GM12878 (cell line): ENCODE measurements around the gene UTP11. TPM values are rescaled to one million over a fixed set of nuclear protein-coding genes. Genes with fewer than 3 reads are reported as not detected.

Experiments
- ATAC-seq: fragments of 200-7000 bp; cut with Tn5 transposase; 3 replicates; pipeline ENCODE4 v1.9.1; 2020; ENCODE audit warnings: mild to moderate bottlenecking, moderate library complexity
- BruUV-seq: library from RNA; stranded (reverse); fragments of 400-500 nt; replicated peaks from 2 replicates; lab custom pipeline; 2021; lab: Mats Ljungman, UMichigan
- CTCF ChIA-PET: fragments of 300-600 bp; sonication (Branson Sonifier 250); formaldehyde crosslinking; extraction: SDS; loops from one replicate; lab custom pipeline; 2021; ENCODE audit warnings: inconsistent platforms; lab: Yijun Ruan, JAX
- POLR2A ChIA-PET: fragments of 350-600 bp; formaldehyde crosslinking; extraction: SDS; loops from one replicate; lab custom pipeline; 2021; ENCODE audit warnings: inconsistent platforms; lab: Charles Lee
- RAD21 ChIA-PET: fragments of 300-600 bp; sonication (Branson Sonifier 250); formaldehyde crosslinking; loops from one replicate; lab custom pipeline; 2023; ENCODE audit warnings: antibody characterized with exemption; ENCODE audit not compliant: unreplicated experiment; lab: Charles Lee
- SMC1A ChIA-PET: fragments of 300-600 bp; sonication (Branson Sonifier 250); formaldehyde crosslinking; loops from one replicate; lab custom pipeline; 2023; ENCODE audit not compliant: unreplicated experiment, uncharacterized antibody; lab: Charles Lee
- DNase-seq: peaks from one replicate; pipeline ENCODE4 v3.0.0-alpha.2; 2011; ENCODE audit warnings: low read depth, low spot score
- FAIRE-seq: peaks from 3 replicates; lab custom pipeline; 2011; peaks lifted over from hg19 to GRCh38; lab: Jason Lieb, UNC
- H2AFZ ChIP-seq: 2 replicates; pipeline ENCODE4 v1.6.0; 2011; ENCODE audit warnings: low read depth, low read length, control low read depth; ENCODE audit not compliant: control insufficient read depth
- H3K27ac ChIP-seq: 2 replicates; pipeline ENCODE4 v1.5.1; 2011; ENCODE audit warnings: control low read depth; ENCODE audit not compliant: control insufficient read depth, insufficient read depth
- H3K27me3 ChIP-seq, 2 experiments: replicated peaks in 1 of 2; 2 replicates each; pipeline versions ENCODE4 v1.6.0 to v1.6.1; 2011; ENCODE audit warnings: low read length in 1 of 2; ENCODE audit not compliant: control insufficient read depth in 2 of 2, insufficient read depth in 2 of 2
- H3K36me3 ChIP-seq, 2 experiments: 2 replicates each; pipeline ENCODE4 v1.5.1; 2011; ENCODE audit warnings: low read length in 1 of 2; ENCODE audit not compliant: control insufficient read depth in 2 of 2, insufficient read depth in 2 of 2
- H3K4me1 ChIP-seq: 2 replicates; pipeline ENCODE4 v1.6.1; 2011; ENCODE audit warnings: mild to moderate bottlenecking, low read length, moderate library complexity, mixed read lengths; ENCODE audit not compliant: control insufficient read depth, insufficient read depth
- H3K4me2 ChIP-seq: 2 replicates; pipeline ENCODE4 v1.6.0; 2011; ENCODE audit warnings: control low read depth; ENCODE audit not compliant: control insufficient read depth, insufficient read depth
- H3K4me3 ChIP-seq: fragments of 200-600 bp; sonication (generic); 2 replicates; pipeline ENCODE4 v1.5.1; 2016
- H3K79me2 ChIP-seq: 2 replicates; pipeline ENCODE4 v1.6.0; 2011; ENCODE audit warnings: low read length; ENCODE audit not compliant: control insufficient read depth, insufficient read depth
- H3K9ac ChIP-seq: 2 replicates; pipeline ENCODE4 v1.8.0; 2011; ENCODE audit warnings: low read length, control low read depth, mixed read lengths; ENCODE audit not compliant: control insufficient read depth, insufficient read depth
- H3K9me3 ChIP-seq: replicated peaks from 3 replicates; pipeline ENCODE4 v1.5.1; 2011; ENCODE audit warnings: mild to moderate bottlenecking, low read length; ENCODE audit not compliant: control insufficient read depth, insufficient read depth
- H4K20me1 ChIP-seq: 2 replicates; pipeline ENCODE4 v1.6.0; 2011; ENCODE audit not compliant: control insufficient read depth, insufficient read depth
- CHD1 ChIP-seq: IDR thresholded peaks from 2 replicates; pipeline ENCODE4 v1.6.1; 2012; ENCODE audit warnings: low read depth, low read length, improper control_type of control experiment
- CTCF ChIP-seq, 3 experiments: IDR thresholded peaks in 2 of 3; conservative IDR thresholded peaks in 1 of 3; 2 replicates each; pipeline ENCODE4 v1.5.1; 2011; ENCODE audit warnings: low read depth in 3 of 3, low read length in 3 of 3, mild to moderate bottlenecking in 3 of 3, control low read depth in 2 of 3, moderate library complexity in 2 of 3, inconsistent platforms in 1 of 3, mixed read lengths in 1 of 3; ENCODE audit not compliant: control insufficient read depth in 2 of 3, insufficient read depth in 1 of 3; ENCODE audit errors: extremely low read depth in 1 of 3
- EP300 ChIP-seq, 2 experiments: fragments of 150-350 bp in 1 of 2; IDR thresholded peaks; 2 replicates each; pipeline ENCODE4 v1.6.1; 2011 to 2012; ENCODE audit warnings: low read depth in 2 of 2, low read length in 2 of 2, borderline replicate concordance in 1 of 2, improper control_type of control experiment in 1 of 2, inconsistent platforms in 1 of 2; ENCODE audit not compliant: control insufficient read depth in 1 of 2
- RAD21 ChIP-seq: IDR thresholded peaks from 2 replicates; pipeline ENCODE4 v1.6.1; 2011; ENCODE audit warnings: mild to moderate bottlenecking, low read depth, low read length, moderate library complexity; ENCODE audit not compliant: insufficient read depth
- RB1 ChIP-seq: fragments of 450-650 bp; formaldehyde crosslinking; IDR thresholded peaks from 2 replicates; pipeline ENCODE4 v1.6.1; 2017; ENCODE audit warnings: mild to moderate bottlenecking, borderline replicate concordance
- SMC3 ChIP-seq: IDR thresholded peaks from 2 replicates; pipeline ENCODE4 v1.6.1; 2011; ENCODE audit warnings: low read length, improper control_type of control experiment, borderline replicate concordance
- ZNF622 ChIP-seq: fragments of 450-650 bp; IDR thresholded peaks from 2 replicates; pipeline ENCODE4 v1.6.1; 2017; ENCODE audit warnings: mild to moderate bottlenecking, inconsistent platforms
- whole genome bisulfite sequencing: methylation state at CpG from one replicate; pipeline ENCODE4 v1.1.6; 2016; ENCODE audit warnings: low lambda C conversion rate; ENCODE audit not compliant: insufficient replicate concordance, insufficient coverage; ENCODE audit errors: missing lambda C conversion rate; 5-methylcytosine and 5-hydroxymethylcytosine counted together
- in situ Hi-C: fragments of 300-500 bp; cut with MboI; formaldehyde crosslinking; loops from 9 replicates; pipeline ENCODE4 v1.14.3; 2018; ENCODE audit warnings: mixed read lengths
- intact Hi-C: fragments of 100-400 bp; cut with micrococcal nuclease; formaldehyde crosslinking; loops from one replicate; pipeline ENCODE4 v1.14.2; 2022; ENCODE audit not compliant: unreplicated experiment
- polyA plus RNA-seq, 11 experiments: library from polyadenylated mRNA; depleted of rRNA in 4 of 11; unstranded in 6 of 11; stranded (reverse) in 5 of 11; fragments of >200 nt; fragmentation: Nextera tagmentation in 4 of 11; fragmentation: Illumina TruSeq in 1 of 11; extraction: Ambion mirVana in 4 of 11; extraction: Trizol in 1 of 11; gene quantifications; 1 replicate in 1 of 11; 2 replicates in 10 of 11; pipeline versions ENCODE4 v1.2.1 to v1.2.3, GENCODE V29; 2011 to 2016; ENCODE audit warnings: inconsistent platforms in 2 of 11, missing spikeins in 2 of 11, low read depth in 1 of 11
- total RNA-seq, 4 experiments: library from RNA; depleted of rRNA in 3 of 4; stranded (reverse); fragments of >200 nt in 3 of 4; fragmentation: Illumina TruSeq in 1 of 4; extraction: Trizol in 1 of 4; gene quantifications; 2 replicates each; pipeline versions ENCODE4 v1.2.1 to v1.2.3, GENCODE V29; 2013 to 2021

Gene UTP11
- total and polyA plus RNA-seq, 10 of the 15 experiments (the other 5 are each of a cell fraction or from before 2014, with no cell fraction given) = 34.5 to 146 (median 64.2) TPM

- H3K9me3 ChIP-seq = no peaks in the 10 kb centered on the region
- in situ Hi-C loops (no loop called here), intact Hi-C loops (no loop called here)
- H2AFZ ChIP-seq = no peak overlapping the region
- no peaks in the 10 kb centered on the region for H3K79me2 ChIP-seq
- no peak overlapping the region for H3K9ac ChIP-seq
- no peak overlapping the region for H3K27ac ChIP-seq
- CTCF ChIA-PET = interaction anchor here (0.6 to 11.3 kb wide), 6 partner anchors 9 to 174 kb away, joined by 3 to 252 read pairs (median 6); no protein-coding TSS in a partner anchor
- TF ChIP-seq CHD1 (no peak), EP300 (IDR thresholded peaks at IDR 0.05; ENCODE audit: borderline replicate concordance in 1 of 2, control insufficient read depth in 1 of 2, low read depth in 2 of 2, low read length in 2 of 2) (no peak)
- H3K36me3 ChIP-seq = no peaks in the 10 kb centered on the region
- BruUV-seq = no TSS peak
- DNase-seq = no peak
- no peak overlapping the region for H3K4me3 ChIP-seq
- H3K27me3 ChIP-seq = no peaks in the 10 kb centered on the region
- no peak for FAIRE-seq
- no peaks in the 10 kb centered on the region for H4K20me1 ChIP-seq
- H3K4me2 ChIP-seq = no peak overlapping the region
- POLR2A ChIA-PET = interaction anchor here (1.0 kb wide), 1 partner anchor 10 kb away, joined by 4 read pairs; no protein-coding TSS in a partner anchor
- RAD21 ChIA-PET = interaction anchor here (0.6 to 7.6 kb wide), 6 partner anchors 18 to 83 kb away, joined by 3 to 173 read pairs (median 4); no protein-coding TSS in a partner anchor
- no peak for ATAC-seq
- no CpG with 5 or more reads among the region's 3 CpGs for WGBS
- SMC1A ChIA-PET = interaction anchor here (0.6 to 12.4 kb wide), 7 partner anchors 11 to 150 kb away, joined by 3 to 316 read pairs (median 4); partner anchors contain the start of gene POU3F1
- no peaks in the 10 kb centered on the region for H3K4me1 ChIP-seq
Observed at GRCh38 chr1:38068980-38069340, 56.4 kb downstream of the UTP11 start.

GRCh38 chr1:38071312-38072256 lies 59.0 kb downstream of the UTP11 start:
- H2AFZ ChIP-seq = no peak overlapping the region
- H3K4me2 ChIP-seq = no peak overlapping the region
- H4K20me1 ChIP-seq = no peaks in the 10 kb centered on the region; the same call in 1 of the 2 replicates
- H3K79me2 ChIP-seq = no peaks in the 10 kb centered on the region
- RAD21 ChIA-PET = interaction anchor here (0.5 to 7.6 kb wide), 30 partner anchors 10 to 763 kb away, joined by 3 to 173 read pairs (median 4); partner anchors contain the start of genes POU3F1 and SF3A3
- no peak overlapping the region for H3K9ac ChIP-seq
- BruUV-seq = no TSS peak
- POLR2A ChIA-PET = interaction anchor here (0.5 to 2.6 kb wide), 11 partner anchors 9 to 44 kb away, joined by 3 to 13 read pairs (median 4); partner anchors contain the start of gene POU3F1
- CTCF ChIA-PET = interaction anchor here (0.6 to 11.3 kb wide), 46 partner anchors 9 to 764 kb away, joined by 3 to 252 read pairs (median 4); partner anchors contain the start of gene POU3F1
- WGBS = 31% methylated on average over 10 of the region's 10 CpGs
- peak; percentile 84 for FAIRE-seq
- in situ Hi-C loops = no loop called here
- H3K4me1 ChIP-seq = no peaks in the 10 kb centered on the region
- peak; percentile 51 to 58 (median 58); a peak in 5 of 6 replicates for TF ChIP-seq CTCF (IDR thresholded peaks at IDR 0.05 in 2 of 3, conservative IDR thresholded peaks at IDR 0.05 in 1 of 3; ENCODE audit: control insufficient read depth in 2 of 3, extremely low read depth in 1 of 3, insufficient read depth in 1 of 3, low read depth in 3 of 3, low read length in 3 of 3)
- no peak for TF ChIP-seq RB1
- TF ChIP-seq ZNF622 = no peak
- peak; percentile 53; the same call in 1 of the 2 replicates for TF ChIP-seq SMC3
- TF ChIP-seq RAD21 = peak; percentile 66
- TF ChIP-seq, all 136 proteins: peak for 3
- H3K4me3 ChIP-seq = no peak overlapping the region
- intact Hi-C loops = loop anchor here (1.0 kb wide), 2 partner anchors 45 to 81 kb away; partner anchors contain the start of gene SF3A3
- no peaks in the 10 kb centered on the region for H3K27me3 ChIP-seq
- H3K9me3 ChIP-seq = no peaks in the 10 kb centered on the region
- SMC1A ChIA-PET = interaction anchor here (1.0 to 12.4 kb wide), 37 partner anchors 9 to 755 kb away, joined by 3 to 316 read pairs (median 6); partner anchors contain the start of genes POU3F1, SF3A3 and UTP11
- H3K27ac ChIP-seq = no peak overlapping the region
- ATAC-seq (peak; percentile 93), DNase-seq (no peak)
- no peaks in the 10 kb centered on the region for H3K36me3 ChIP-seq
